ENCODE results near the gene PFKM.

DNA sequence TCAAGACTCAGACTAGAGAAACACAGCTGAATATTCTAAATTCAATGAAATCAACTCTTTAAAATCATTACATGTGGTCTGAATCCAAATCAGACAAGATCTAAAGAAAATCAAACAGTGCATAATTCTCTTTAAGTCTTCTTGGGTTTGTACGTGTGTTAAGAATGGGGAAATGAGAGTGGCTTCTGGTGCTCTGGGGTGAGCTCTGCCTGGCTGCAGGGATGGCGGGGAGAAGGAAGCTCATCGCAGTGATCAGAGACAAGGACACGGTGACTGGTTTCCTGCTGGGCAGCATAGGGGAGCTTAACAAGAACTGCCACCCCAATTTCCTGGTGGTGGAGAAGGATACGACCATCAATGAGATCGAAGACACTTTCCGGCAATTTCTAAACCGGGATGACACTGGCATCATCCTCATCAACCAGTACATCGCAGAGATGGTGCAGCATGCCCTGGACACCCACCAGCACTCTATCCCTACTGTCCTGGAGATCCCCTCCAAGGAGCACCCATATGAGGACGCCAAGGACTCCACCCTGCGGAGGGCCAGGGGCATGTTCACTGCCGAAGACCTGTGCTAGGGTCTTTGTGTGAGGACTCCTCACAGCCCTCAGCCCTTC lies 34.2 kb upstream of the PFKM start:
- TF ChIP-seq EZH2 (IDR thresholded peaks at IDR 0.05; ENCODE audit: insufficient read depth, poor library complexity, severe bottlenecking) (no peak), EZH2phosphoT487 (IDR thresholded peaks at IDR 0.05; ENCODE audit: insufficient read depth, low read depth) (no peak)
